Measurements from ENCODE around the gene TMC6. TPM values are rescaled to one million over a fixed set of nuclear protein-coding genes. Genes with fewer than 3 reads are reported as not detected.
A peak's percentile ranks its signal among the peaks of the same experiment; 100 is the strongest.

TMC6 gene
- total RNA-seq, 1 experiment from 2014 or later = 97.7 TPM

GRCh38 chr17:78134899-78135385 is 6.4 kb upstream of the TMC6 start:
- H4K20me1 ChIP-seq (ENCODE audit: insufficient read depth) = no peaks in the 10 kb centered on the region
- no peak overlapping the region for H3K4me2 ChIP-seq
- H3F3A ChIP-seq (ENCODE audit: insufficient read depth, low read depth) = peaks cover 29% of the 10 kb centered on the region; the same call in 1 of the 2 replicates
- BruUV-seq (replicated peaks) = no TSS peak
- ChIA-PET POLR2A (ENCODE audit: unreplicated experiment) (no interaction called here), CTCF (no interaction called here)
- no peaks in the 10 kb centered on the region for H3K79me2 ChIP-seq (ENCODE audit: low read depth)
- no peaks in the 10 kb centered on the region for H3K27me3 ChIP-seq (ENCODE audit: insufficient read depth, low read depth)
- H3K4me3 ChIP-seq = no peak overlapping the region
- TF ChIP-seq EZH2 (IDR thresholded peaks at IDR 0.05; ENCODE audit: low read depth) (no peak), CTCF (conservative IDR thresholded peaks at IDR 0.05) (no peak)
- DNase-seq = no peak
- H2AFZ ChIP-seq = no peak overlapping the region
- peaks cover 6% of the 10 kb centered on the region for H3K4me1 ChIP-seq (replicated peaks; ENCODE audit: insufficient read depth)
- no peaks in the 10 kb centered on the region for H3K9me2 ChIP-seq (ENCODE audit: insufficient read depth)
- H3K27ac ChIP-seq = no peak overlapping the region
- H3K36me3 ChIP-seq (ENCODE audit: low read depth) = no peaks in the 10 kb centered on the region
- no peaks in the 10 kb centered on the region for H3K9me3 ChIP-seq (ENCODE audit: insufficient read depth, low read depth)
- intact Hi-C loops (cut with micrococcal nuclease; ENCODE audit: unreplicated experiment) = loop anchor here (1.0 kb wide), 1 partner anchor 23 kb away; no protein-coding TSS in a partner anchor

- Histone ChIP-seq H2AFZ (no peak overlapping the region), H3K9me3 (ENCODE audit: insufficient read depth, low read depth) (no peaks in the 10 kb centered on the region), H3K79me2 (ENCODE audit: low read depth) (no peaks in the 10 kb centered on the region), H4K20me1 (ENCODE audit: insufficient read depth) (no peaks in the 10 kb centered on the region), H3K9me2 (ENCODE audit: insufficient read depth) (no peaks in the 10 kb centered on the region), H3K36me3 (ENCODE audit: low read depth) (no peaks in the 10 kb centered on the region), H3K4me2 (no peak overlapping the region), H3K27ac (no peak overlapping the region), H3K27me3 (ENCODE audit: insufficient read depth, low read depth) (no peaks in the 10 kb centered on the region), H3K4me3 (no peak overlapping the region), H3K4me1 (replicated peaks; ENCODE audit: insufficient read depth) (peaks cover 8% of the 10 kb centered on the region), H3F3A (ENCODE audit: insufficient read depth, low read depth) (peaks cover 26% of the 10 kb centered on the region; the same call in 1 of the 2 replicates)
- TF ChIP-seq CTCF (conservative IDR thresholded peaks at IDR 0.05) (peak; percentile 43; the same call in 1 of the 2 replicates), EZH2 (IDR thresholded peaks at IDR 0.05; ENCODE audit: low read depth) (no peak)
- POLR2A ChIA-PET (ENCODE audit: unreplicated experiment) = interaction anchor here (0.6 to 0.7 kb wide), 2 partner anchors 8 to 84 kb away, joined by 3 to 19 read pairs; no protein-coding TSS in a partner anchor
- intact Hi-C loops (cut with micrococcal nuclease; ENCODE audit: unreplicated experiment) = loop anchor here (1.0 kb wide), 1 partner anchor 22 kb away; no protein-coding TSS in a partner anchor
- peak in 1 of 2 experiments; percentile 49 for DNase-seq
- CTCF ChIA-PET = no interaction called here
- no TSS peak for BruUV-seq (replicated peaks)
Observed at GRCh38 chr17:78133971-78134898, 5.7 kb upstream of the TMC6 start.

- Histone ChIP-seq H3K4me1 (replicated peaks; ENCODE audit: insufficient read depth) (peaks cover 13% of the 10 kb centered on the region), H4K20me1 (ENCODE audit: insufficient read depth) (no peaks in the 10 kb centered on the region), H2AFZ (no peak overlapping the region), H3K36me3 (ENCODE audit: low read depth) (no peaks in the 10 kb centered on the region), H3K79me2 (ENCODE audit: low read depth) (no peaks in the 10 kb centered on the region), H3K9me3 (ENCODE audit: insufficient read depth, low read depth) (no peaks in the 10 kb centered on the region), H3F3A (ENCODE audit: insufficient read depth, low read depth) (peaks cover 23% of the 10 kb centered on the region; the same call in 1 of the 2 replicates), H3K9me2 (ENCODE audit: insufficient read depth) (no peaks in the 10 kb centered on the region), H3K27ac (no peak overlapping the region), H3K27me3 (ENCODE audit: insufficient read depth, low read depth) (no peaks in the 10 kb centered on the region), H3K4me2 (no peak overlapping the region), H3K4me3 (no peak overlapping the region)
- no peak for DNase-seq
- intact Hi-C loops (cut with micrococcal nuclease; ENCODE audit: unreplicated experiment) = no loop called here
- no peak for TF ChIP-seq CTCF (conservative IDR thresholded peaks at IDR 0.05)
- no peak for TF ChIP-seq EZH2 (IDR thresholded peaks at IDR 0.05; ENCODE audit: low read depth)
- no TSS peak for BruUV-seq (replicated peaks)
- ChIA-PET POLR2A (ENCODE audit: unreplicated experiment) (no interaction called here), CTCF (no interaction called here)
Observed at GRCh38 chr17:78133179-78133951, 4.8 kb upstream of the TMC6 start.
